Activated CD4-positive, alpha-beta T cell treated with anti-CD3 and anti-CD28 coated beads, Interleukin-2, amount 50 U/mL, for 16 hours (primary cell): ENCODE results near the gene SPP2.

Source experiments
- DNase-seq: peaks from one replicate; pipeline ENCODE4 v3.0.0-alpha.2; 2020

SPP2 gene

GRCh38 chr2:234038076-234038802 lies 12.3 kb upstream of the SPP2 start:
- DNase-seq: no peak

DNA sequence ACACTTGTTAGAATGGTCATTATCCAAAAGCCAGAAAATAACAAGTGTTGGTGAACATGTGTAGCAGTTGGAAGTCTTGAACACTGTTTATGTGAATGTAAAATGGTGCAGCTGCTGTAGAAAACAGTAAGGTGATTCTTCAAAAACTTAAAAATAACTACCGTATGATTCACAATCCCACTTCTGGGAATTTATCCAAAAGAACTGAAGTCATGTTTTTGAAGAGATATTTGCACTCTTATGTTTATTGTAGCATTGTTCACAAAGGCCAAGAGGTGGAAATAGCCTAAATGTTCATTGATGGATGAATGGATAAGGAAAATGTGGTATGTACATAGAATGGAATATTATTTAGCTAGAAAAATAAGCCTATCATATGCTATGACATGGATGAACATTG lies 6.3 kb upstream of the SPP2 start:
- DNase-seq: no peak

DNA sequence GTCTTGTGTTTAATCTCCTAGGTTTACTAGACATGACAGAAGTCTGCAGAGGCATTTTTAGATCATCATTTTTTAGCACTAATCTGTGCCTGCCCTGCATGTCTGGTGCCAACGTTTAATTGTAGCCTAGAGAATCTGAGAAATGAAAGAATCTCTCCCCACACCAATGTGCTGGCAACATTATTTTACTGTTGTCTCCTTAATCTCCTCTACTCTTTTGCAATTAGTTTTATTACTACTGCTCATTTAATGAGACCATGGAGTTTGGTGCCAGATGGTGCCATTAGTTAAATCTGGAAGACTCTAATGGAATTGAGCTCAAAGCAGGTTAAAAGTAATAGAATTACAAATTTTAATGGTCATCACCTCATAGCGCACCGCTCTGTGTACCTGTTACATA lies 4.0 kb upstream of the SPP2 start:
- no peak for DNase-seq

DNA sequence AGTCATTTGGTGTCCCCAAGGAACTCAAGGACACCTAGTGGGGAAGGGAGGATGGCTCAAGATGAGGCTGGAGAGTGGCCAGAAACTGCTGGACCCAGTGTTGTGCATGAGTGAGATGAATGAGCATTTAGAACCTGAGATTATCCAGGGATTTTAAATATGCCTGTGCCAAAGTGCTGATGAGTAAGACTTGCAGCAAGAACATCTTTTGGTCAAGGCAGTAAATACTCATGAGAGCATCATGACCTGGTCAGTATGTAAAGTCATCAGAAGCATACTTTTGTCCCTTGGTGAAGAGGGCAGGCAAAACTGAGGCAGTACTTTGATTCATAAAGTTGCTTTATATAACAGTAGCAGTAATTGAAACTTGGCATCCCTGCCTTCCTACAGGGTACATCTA lies 3.1 kb upstream of the SPP2 start:
- DNase-seq: no peak

- no peak for DNase-seq
Measured at GRCh38 chr2:234048049-234048448, 2.5 kb upstream of the SPP2 start.

DNA sequence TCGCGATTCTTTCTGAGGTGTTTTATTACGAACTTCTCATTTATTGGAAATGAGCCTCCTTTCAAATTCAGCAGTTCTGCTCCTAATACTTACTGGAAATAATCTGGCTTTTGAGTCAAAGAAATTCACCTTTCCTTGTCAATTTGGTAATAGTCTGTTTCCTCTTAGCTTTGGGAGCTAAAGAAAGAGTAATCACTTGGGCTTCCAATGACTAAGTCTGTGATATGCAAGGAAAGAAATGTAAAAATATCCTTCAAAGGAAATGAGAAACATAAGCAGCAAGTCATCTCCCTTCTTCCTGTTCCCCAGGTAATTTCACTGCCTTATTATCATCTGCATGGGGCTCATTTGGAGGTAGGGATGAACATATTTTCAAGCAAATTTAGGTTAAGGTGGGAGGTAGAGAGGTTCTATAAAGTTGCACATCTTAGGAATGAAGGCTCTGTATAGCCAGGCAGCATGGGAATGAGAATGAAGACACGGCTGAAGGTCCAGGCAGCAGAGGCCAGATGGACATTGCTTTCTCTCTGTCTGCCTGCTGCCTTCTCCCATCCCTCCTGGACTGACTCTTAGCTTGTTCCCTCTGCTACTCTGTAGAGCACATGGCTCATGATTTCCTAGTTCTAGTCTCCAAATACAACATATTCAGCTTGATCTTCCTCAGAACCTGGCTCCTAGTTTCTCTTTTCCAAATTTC lies 1.0 kb downstream of the SPP2 start:
- DNase-seq: no peak

DNA sequence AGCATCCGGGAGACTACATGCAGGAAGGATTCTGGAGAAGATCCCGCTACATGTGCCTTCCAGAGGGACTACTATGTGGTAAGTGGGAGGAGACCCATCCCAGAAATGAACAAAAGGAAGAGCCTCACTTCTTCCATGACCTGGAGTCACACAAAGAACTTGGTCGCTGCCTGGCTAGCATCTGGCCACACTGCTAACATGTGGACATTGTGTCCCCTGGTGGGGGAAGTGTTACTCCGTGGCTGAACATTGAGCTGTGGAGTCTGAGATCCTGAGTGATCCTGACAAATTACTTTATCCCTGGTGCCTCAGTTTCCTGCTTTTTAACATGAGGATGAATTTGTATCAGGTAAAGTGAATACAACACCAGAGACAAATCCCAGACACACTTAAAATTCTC lies 8.4 kb downstream of the SPP2 start:
- no peak for DNase-seq

GRCh38 chr2:234060236-234060635 lies 9.7 kb downstream of the SPP2 start:
- DNase-seq: no peak

DNA sequence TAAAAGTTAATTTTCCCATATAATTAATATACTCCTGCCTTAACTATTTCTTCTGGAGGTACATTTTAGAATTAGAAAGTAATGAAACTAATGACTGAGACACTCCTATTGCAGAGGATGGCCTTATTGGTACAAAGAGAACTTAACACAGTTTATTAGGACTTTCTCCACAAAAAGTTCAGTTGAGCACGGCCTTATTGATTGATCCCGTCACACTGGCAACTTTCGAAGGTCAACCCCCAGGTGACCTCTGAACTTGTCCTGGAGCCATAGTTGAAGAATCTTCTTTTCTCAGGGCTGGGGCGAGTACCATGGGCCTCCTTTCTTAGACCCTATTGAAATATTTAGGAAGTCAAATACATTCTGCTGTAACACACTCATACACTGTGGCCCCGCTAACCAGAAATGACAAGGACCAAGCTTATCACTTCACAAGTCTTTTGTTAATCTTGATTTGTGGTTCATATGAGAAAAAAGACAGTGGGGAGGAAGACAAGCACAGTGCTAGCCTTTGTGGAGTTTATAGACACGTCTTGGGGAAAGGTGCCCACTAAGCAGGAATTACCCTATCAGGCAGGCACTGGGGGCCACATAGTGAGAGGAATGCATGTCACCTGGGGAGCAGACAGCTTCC lies 11.2 kb downstream of the SPP2 start:
- DNase-seq: no peak

GRCh38 chr2:234066587-234066986 lies 16.1 kb downstream of the SPP2 start:
- no peak for DNase-seq

- peak; percentile 3 for DNase-seq
Measured at GRCh38 chr2:234071664-234072063, 21.2 kb downstream of the SPP2 start.

DNA sequence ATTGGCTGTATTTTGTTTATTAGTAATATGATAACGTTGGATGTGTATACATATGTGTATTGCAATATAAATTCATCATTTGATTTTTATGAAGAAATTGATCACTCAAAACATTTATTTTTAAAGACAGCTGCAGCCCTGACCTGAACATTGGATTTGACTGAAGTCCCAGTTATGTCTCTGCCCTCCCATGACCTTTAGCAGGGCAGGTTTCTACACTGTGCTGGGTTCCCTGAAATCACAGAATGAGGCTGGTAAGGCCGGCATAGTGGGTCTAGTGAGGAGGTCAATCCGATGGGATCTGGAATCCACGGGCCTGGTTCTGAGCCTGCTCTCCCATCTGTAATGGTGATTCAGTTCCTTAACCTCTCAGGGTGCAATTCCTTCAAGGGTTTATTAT lies 22.0 kb downstream of the SPP2 start:
- no peak for DNase-seq

- no peak for DNase-seq
Measured at GRCh38 chr2:234074751-234075517, 24.4 kb downstream of the SPP2 start.

- no peak for DNase-seq
Measured at GRCh38 chr2:234075518-234075915, 25.0 kb downstream of the SPP2 start.

DNA sequence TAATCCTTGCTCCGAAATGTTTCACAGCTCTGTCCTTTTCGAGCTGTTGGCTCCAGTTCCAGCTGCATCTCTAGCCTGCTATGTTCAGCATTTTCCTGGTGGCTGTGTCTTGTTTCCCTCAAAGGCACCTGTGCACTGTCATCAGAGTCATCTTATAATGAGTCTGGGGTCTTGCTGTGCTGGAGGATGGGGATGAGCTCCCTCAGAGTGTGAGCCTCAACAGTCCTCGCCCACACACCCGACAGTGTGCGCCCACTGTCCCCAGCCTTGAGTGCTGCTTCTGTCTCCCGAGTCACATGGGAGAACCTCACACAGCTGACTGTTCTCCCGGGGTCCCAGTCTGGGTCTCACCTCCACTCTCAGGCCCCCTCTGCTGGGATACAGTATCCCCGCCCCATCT lies 25.4 kb downstream of the SPP2 start:
- DNase-seq: no peak

DNA sequence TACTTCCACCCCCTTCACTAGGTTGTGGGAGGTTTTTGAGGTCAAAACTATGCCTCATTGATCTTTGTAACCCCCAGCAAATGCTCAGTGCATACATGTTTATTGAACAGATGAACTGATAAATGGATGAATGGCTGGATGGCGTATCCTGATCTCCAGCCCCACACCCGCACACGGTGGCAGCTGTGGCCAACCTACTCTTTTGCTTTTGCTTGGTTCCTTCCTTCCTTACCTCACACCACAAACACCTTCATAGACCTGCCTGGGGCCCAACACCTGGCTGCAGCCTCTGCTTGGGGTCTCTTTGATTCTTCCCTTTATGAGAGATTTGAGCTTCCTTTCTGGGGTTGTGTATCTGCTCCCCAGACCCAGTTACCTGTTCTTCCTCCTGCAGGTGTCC lies 25.9 kb downstream of the SPP2 start:
- DNase-seq: no peak

DNA sequence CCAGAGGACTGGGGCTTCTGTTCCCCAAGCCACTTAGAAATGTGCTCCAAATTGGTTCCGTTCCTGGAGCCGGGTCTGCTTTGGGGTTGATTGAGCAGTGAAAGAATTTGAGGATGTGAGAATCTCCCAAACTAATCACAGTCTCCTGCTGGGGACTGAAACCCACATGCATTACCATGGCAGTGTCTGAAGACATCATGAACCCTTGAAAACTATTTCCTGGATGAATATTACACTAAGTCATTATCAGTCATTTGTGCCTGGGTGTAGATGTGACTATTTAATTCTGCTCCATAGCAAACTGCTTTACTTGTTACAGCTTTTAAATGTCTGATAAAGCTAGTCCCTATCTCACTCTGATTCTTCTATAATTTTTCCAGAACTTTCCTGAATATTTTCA lies 27.6 kb downstream of the SPP2 start:
- no peak for DNase-seq

DNA sequence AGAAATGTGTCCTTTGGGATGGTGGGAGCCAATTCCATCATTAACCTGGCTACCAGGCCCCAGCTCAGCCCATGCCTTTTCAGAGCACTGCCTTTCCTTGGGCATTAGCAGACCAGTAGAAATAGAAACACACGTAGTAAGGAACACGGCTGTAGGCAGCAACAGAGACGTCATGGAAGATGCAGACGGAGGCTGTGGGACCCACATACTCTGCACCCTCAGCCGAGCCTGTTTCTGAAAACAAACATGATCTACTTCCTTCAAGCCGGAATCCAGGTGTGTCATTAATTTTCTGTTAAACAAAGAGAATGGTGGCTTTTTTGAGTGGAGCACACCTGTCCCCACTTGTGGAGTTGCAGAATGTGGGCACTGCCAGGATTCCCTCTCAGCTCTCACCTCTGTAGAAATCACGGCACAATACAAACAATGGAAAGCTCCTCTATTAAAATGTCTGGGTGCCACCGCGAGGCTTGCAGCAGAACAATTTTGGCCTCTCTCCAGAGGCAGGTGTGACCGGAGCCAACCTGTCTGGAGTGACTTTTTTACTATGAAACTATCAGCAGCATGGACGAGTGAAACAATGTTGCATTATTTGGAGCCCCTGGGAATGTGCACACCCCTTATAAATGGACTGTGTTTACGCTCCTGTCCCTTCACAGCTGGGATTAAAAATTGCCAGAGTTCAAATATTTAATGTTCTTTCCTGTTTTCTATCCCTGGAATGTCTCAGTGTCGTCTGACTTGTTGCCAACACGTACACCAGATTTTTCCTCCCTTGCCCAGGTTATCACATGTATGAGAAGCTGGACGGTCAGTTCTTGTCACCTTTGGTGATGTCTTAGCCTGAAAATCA lies 31.7 kb downstream of the SPP2 start:
- DNase-seq: no peak

DNA sequence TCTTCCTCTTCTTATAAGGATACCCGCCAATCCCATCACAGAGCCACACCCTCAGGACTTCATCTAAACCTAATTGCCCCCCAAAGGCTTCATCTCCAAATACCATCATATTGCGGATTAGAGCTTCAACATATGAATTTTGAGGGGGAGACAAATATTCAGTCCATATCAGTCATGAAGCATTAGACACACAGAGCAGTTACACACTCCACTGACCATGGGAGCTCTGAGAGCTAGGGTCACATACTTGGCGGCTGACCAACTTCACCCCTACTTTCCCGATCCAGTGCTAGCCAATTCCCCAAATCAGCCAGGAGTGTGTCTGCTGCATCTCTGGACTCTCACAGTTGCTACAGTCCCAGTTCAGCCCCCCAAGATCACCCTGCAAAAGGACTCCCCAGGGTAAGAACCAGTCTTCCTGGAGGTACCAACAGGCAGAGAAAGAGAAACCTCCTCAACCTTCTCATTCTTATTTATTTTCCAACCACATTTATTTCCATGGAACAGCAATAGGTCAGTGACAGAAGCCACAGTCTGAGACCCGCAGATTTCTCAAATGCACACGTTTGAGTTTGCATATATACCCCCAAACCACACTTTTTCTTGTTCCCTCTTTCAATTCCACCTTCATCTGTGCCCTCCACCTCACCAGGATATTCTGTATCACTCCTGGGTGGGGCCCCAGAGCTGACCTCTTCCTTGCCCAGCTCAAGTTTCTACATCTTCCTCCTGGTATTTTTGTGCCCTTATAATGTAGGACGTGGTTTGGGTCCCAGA lies 33.3 kb downstream of the SPP2 start:
- no peak for DNase-seq

DNA sequence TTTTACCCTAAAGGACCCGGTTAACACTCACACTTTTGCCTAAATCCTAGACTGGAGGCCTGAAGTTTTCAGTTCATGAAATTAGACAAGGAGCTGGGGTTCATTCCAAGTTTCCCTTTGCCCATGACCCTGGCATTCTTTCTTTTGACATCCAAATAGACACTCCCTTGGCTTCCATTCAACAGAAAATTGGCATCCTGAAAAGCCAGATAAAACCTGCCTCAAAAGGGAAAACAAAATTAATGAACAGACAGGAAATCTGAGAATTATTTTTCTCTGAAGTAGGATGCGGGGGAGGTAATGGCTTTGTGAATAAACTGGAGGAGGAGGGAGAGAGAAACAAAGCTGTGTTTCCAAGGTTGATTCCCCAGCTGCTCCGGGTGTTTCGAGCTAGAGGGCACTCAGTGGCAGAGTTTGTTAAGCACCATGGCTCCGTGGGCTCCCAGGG lies 41.0 kb downstream of the SPP2 start:
- DNase-seq: no peak

DNA sequence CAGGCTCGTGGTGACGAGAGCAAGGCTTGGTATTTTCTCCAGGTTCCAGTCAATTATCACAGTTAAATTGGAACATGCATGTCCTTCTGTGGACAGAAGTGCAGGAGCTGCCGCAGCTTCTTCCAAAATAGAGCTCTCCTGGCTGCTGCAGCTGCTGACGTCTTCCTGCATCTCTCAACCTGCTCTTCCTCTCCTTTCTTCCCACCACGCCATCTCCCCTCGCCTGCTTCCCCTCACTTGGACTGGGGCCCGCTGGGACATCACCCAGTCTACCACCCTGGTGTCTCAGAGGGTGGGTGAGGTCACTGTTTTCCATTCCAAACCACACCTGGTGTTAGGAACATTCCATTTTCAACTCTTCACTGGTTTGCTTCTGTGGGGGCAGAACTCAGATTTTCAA lies 41.4 kb downstream of the SPP2 start:
- DNase-seq: no peak

DNA sequence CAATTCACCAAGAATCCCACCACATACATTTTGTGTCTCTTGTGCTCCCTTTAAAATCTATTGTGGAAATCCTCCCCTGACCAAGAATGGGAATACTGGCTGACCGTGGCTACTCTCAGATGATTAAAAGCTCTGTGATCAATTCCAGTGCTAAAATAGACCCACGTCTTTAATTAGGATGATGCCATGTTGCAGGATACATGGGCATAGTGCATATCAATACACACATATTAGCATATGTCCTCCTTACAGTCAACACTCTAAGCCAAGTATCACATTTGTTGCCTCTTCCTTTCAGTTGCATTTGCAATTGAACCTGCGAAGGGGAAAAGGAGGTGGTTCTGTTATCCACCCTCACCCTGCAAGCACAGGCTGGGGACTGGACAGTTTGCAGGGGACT lies 41.8 kb downstream of the SPP2 start:
- DNase-seq: no peak
